ENCODE results near the gene EXT2. TPM values are rescaled to one million over a fixed set of nuclear protein-coding genes. Genes with fewer than 3 reads are reported as not detected.

Gene EXT2
- total RNA-seq, 1 donor from 2014 or later = 73.9 TPM

GRCh38 chr11:44189986-44190882 is 94.8 kb downstream of the EXT2 start:
- peaks cover 19% of the 10 kb centered on the region for H3K9me3 Mint-ChIP-seq (ENCODE audit: low read depth)
- H3K4me3 Mint-ChIP-seq (ENCODE audit: low read depth) = no peak overlapping the region
- peaks cover 36% of the 10 kb centered on the region for H3K36me3 Mint-ChIP-seq (ENCODE audit: insufficient read depth)
- TF ChIP-seq CTCF (IDR thresholded peaks at IDR 0.05; ENCODE audit: unreplicated experiment) = no peak
- no peak overlapping the region for H3K27ac Mint-ChIP-seq
- DNase-seq (ENCODE audit: low spot score, unreplicated experiment) = no peak
- peaks cover 5% of the 10 kb centered on the region for H3K4me1 Mint-ChIP-seq (ENCODE audit: low read depth)
- H3K27me3 Mint-ChIP-seq = no peaks in the 10 kb centered on the region

- Mint-ChIP-seq H3K4me3 (ENCODE audit: low read depth) (no peak overlapping the region), H3K9me3 (ENCODE audit: low read depth) (peaks cover 19% of the 10 kb centered on the region), H3K36me3 (ENCODE audit: insufficient read depth) (peaks cover 38% of the 10 kb centered on the region), H3K27me3 (no peaks in the 10 kb centered on the region), H3K27ac (no peak overlapping the region), H3K4me1 (ENCODE audit: low read depth) (peaks cover 5% of the 10 kb centered on the region)
- TF ChIP-seq CTCF (IDR thresholded peaks at IDR 0.05; ENCODE audit: unreplicated experiment) = no peak
- no peak for DNase-seq (ENCODE audit: low spot score, unreplicated experiment)
These were observed 95.4 kb downstream of the EXT2 start for GRCh38 chr11:44190883-44191230.

GRCh38 chr11:44191322-44192016 is 96.0 kb downstream of the EXT2 start:
- no peaks in the 10 kb centered on the region for H3K27me3 Mint-ChIP-seq
- H3K9me3 Mint-ChIP-seq (ENCODE audit: low read depth) = peaks cover 23% of the 10 kb centered on the region
- peak; percentile 13 for TF ChIP-seq CTCF (IDR thresholded peaks at IDR 0.05; ENCODE audit: unreplicated experiment)

GRCh38 chr11:44192017-44192385 is 96.5 kb downstream of the EXT2 start:
- Mint-ChIP-seq H3K27ac (no peak overlapping the region), H3K36me3 (ENCODE audit: insufficient read depth) (peaks cover 44% of the 10 kb centered on the region), H3K27me3 (no peaks in the 10 kb centered on the region), H3K4me1 (ENCODE audit: low read depth) (peaks cover 5% of the 10 kb centered on the region), H3K4me3 (ENCODE audit: low read depth) (no peak overlapping the region), H3K9me3 (ENCODE audit: low read depth) (peaks cover 27% of the 10 kb centered on the region)
- DNase-seq (ENCODE audit: low spot score, unreplicated experiment) = no peak
- no peak for TF ChIP-seq CTCF (IDR thresholded peaks at IDR 0.05; ENCODE audit: unreplicated experiment)

More at GRCh38 chr11:44191322-44192016, 96.0 kb downstream of the EXT2 start:
- Mint-ChIP-seq H3K27ac (peak overlapping the region; percentile 33), H3K4me3 (ENCODE audit: low read depth) (no peak overlapping the region), H3K4me1 (ENCODE audit: low read depth) (peaks cover 5% of the 10 kb centered on the region), H3K36me3 (ENCODE audit: insufficient read depth) (peaks cover 41% of the 10 kb centered on the region)
- no peak for DNase-seq (ENCODE audit: low spot score, unreplicated experiment)

GRCh38 chr11:44192462-44193100 is 97.1 kb downstream of the EXT2 start:
- Mint-ChIP-seq H3K9me3 (ENCODE audit: low read depth) (peaks cover 22% of the 10 kb centered on the region), H3K4me1 (ENCODE audit: low read depth) (peaks cover 5% of the 10 kb centered on the region), H3K27me3 (no peaks in the 10 kb centered on the region), H3K36me3 (ENCODE audit: insufficient read depth) (peaks cover 43% of the 10 kb centered on the region), H3K4me3 (ENCODE audit: low read depth) (no peak overlapping the region), H3K27ac (no peak overlapping the region)
- TF ChIP-seq CTCF (IDR thresholded peaks at IDR 0.05; ENCODE audit: unreplicated experiment) = no peak
- no peak for DNase-seq (ENCODE audit: low spot score, unreplicated experiment)

Data from progenitor cell of endocrine pancreas (in vitro differentiated cells).